Duodenal mucosa (tissue), 2 donors: ENCODE measurements around the gene MTHFR.
A peak's percentile ranks its signal among the peaks of the same experiment; 100 is the strongest.
"Not testable (repeated sequence)": the region's sequence is repeated elsewhere in the genome, so short reads cannot be mapped to it uniquely, and the experiment has no call there.

Source experiments
- H3K27ac ChIP-seq: one replicate; pipeline ENCODE4 v1.7.0; 2013; ENCODE audit warnings: low read depth, low read length
- H3K27me3 ChIP-seq, 2 donors: one replicate each; pipeline ENCODE4 v1.7.0; 2013; ENCODE audit warnings: low read length in 2 of 2, control low read depth in 1 of 2; ENCODE audit not compliant: insufficient read depth in 2 of 2, control insufficient read depth in 1 of 2
- H3K36me3 ChIP-seq, 2 donors: one replicate each; pipeline ENCODE4 v1.7.0; 2013; ENCODE audit warnings: low read length in 2 of 2, control low read depth in 1 of 2; ENCODE audit not compliant: insufficient read depth in 2 of 2, control insufficient read depth in 1 of 2
- H3K4me1 ChIP-seq, 2 donors: one replicate each; pipeline ENCODE4 v1.7.0; 2013; ENCODE audit warnings: low read length in 2 of 2, control low read depth in 1 of 2; ENCODE audit not compliant: insufficient read depth in 2 of 2, control insufficient read depth in 1 of 2
- H3K4me3 ChIP-seq, 2 donors: one replicate each; pipeline ENCODE4 v1.7.0; 2013; ENCODE audit warnings: low read length in 2 of 2, low read depth in 1 of 2
- H3K9ac ChIP-seq, 2 donors: one replicate each; pipeline ENCODE4 v1.7.0; 2013; ENCODE audit warnings: low read length in 2 of 2, low read depth in 1 of 2
- H3K9me3 ChIP-seq, 2 donors: one replicate each; pipeline ENCODE4 v1.7.0; 2013; ENCODE audit warnings: low read length in 2 of 2, control low read depth in 1 of 2; ENCODE audit not compliant: control insufficient read depth in 1 of 2

MTHFR gene

DNA sequence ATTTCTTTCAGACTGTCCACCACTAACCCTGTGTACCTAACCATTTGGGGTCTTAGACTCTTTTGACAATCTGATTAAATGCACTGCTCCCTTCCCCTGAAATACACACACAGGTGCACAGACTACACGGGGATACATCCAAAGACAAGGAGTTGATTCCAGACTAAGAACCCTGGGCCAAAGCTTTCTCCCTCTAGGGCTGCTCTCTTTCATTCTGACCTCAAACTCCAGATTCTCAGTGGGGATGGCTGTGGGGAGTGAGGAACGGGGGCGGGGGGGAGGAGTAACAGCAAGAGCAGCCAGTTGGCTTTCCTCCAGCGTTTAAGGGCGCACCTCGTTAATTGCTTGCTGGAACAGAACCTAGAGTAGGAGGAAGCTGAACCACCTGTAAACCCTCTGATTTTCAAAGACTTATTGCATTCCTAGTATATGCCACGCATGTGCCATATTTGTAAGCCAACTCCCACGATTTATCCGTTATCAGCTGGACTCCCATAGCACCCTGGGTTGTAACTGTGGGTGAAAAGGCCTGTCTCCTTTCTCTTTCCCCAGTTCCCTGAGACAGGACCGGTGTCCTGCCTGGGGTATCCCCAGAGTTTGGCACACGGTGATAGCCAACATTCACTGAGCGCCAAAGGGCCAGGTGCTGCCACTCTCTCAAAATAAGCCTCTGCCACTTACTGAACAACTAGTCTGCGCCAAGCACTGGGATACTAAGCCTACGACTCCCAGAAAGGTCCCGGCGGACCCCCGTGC is 920 bp downstream of the MTHFR start:
- H3K9ac ChIP-seq: peak overlapping the region; percentile 99
- no peaks in the 10 kb centered on the region for H3K27me3 ChIP-seq
- no peaks in the 10 kb centered on the region for H3K9me3 ChIP-seq
- H3K4me3 ChIP-seq: peak overlapping the region; percentile 90 to 96
- H3K36me3 ChIP-seq: peaks cover 19 to 36% of the 10 kb centered on the region in 2 donors
- H3K4me1 ChIP-seq: peaks cover 50 to 51% of the 10 kb centered on the region in 2 donors
- H3K27ac ChIP-seq: peak overlapping the region; percentile 99

DNA sequence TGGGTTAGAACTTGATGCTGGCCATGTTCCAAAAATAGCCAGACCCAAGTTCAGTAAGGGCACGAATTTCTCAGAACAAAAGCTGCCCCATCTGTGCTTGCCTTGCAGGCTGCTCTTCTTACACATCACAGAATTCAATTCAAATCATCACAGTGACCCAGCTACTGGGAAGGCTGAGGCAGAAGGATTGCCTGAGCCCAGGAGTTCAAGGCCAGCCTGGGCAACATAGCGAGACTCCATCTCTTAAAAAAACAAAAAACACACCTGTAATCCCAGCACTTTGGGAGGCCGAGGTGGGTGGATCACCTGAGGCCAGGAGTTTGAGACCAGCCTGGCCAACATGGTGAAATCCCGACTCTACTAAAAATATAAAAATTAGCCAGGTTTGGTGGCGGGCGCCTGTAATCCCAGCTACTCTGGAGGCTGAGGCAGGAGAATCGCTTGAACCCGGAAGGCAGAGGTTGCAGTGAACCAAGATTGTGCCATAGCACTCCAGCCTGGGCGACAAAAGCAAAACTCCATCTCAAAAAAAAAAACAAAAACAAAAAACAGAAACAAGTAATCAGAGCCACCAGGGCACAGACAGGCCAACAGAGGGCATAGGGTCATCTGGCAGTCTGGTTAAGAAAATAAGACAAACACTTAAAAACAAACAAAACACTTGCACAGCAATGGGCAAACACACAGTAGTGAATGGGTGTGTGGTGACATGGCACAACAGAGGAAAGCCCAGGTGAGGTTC is 1.7 kb downstream of the MTHFR start:
- H3K27ac ChIP-seq: peak overlapping the region; percentile 99
- peaks cover 50 to 51% of the 10 kb centered on the region in 2 donors for H3K4me1 ChIP-seq
- not testable (repeated sequence) for H3K27me3 ChIP-seq, H3K9me3 ChIP-seq
- peaks cover 23 to 35% of the 10 kb centered on the region in 2 donors for H3K36me3 ChIP-seq
- H3K9ac ChIP-seq: peak overlapping the region; percentile 99
- H3K4me3 ChIP-seq: peak overlapping the region; percentile 90 to 96

DNA sequence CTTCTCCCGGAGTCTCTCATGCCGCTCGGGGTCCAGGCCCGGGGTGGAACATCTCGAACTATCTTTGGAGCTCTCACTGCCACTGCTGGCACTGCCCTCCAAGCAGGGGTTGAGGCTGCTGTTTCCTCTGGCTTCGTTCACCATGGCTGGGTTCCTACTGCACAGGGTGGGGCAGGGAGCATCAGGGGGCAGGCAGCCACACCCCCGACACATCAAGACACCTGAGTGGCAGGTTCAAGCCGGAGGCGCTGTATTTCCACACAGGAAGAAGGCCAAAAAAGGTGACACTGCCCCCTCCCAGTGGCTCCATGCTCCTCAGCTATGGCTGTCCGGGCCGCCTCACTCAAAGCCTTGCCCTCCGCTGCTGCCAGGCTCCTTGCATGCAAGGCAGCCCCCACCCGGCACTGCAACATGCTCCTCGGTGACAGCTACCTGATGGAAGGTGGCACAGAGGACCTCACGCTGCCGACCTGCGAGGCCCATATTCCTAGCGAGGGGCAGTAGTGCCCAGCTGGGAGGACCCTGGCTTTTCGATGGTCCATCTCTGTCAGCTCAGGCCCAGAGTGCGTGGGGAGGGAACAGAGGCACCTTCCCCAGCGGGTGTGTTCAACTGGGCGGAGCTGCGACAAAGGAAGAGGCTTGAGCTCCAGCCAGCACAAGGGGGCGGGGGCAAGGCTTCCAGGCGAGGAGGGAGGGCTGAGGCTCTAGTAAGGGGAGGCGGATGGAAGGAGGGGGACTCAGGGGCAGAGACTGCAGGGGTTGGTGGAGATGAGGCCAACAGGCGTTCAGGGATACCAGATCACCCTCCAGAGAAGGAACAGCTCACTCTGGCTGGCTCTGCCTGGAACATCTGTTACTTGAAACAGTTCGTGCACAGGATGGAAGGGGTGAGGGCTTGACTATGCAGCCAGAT is 2.5 kb downstream of the MTHFR start:
- H3K9me3 ChIP-seq: no peaks in the 10 kb centered on the region
- peak overlapping the region; percentile 61 to 89 for H3K9ac ChIP-seq
- peaks cover 50 to 51% of the 10 kb centered on the region in 2 donors for H3K4me1 ChIP-seq
- H3K4me3 ChIP-seq: peak overlapping the region; percentile 73
- H3K27ac ChIP-seq: peak overlapping the region; percentile 76
- peaks cover 23 to 38% of the 10 kb centered on the region in 2 donors for H3K36me3 ChIP-seq
- no peaks in the 10 kb centered on the region for H3K27me3 ChIP-seq

DNA sequence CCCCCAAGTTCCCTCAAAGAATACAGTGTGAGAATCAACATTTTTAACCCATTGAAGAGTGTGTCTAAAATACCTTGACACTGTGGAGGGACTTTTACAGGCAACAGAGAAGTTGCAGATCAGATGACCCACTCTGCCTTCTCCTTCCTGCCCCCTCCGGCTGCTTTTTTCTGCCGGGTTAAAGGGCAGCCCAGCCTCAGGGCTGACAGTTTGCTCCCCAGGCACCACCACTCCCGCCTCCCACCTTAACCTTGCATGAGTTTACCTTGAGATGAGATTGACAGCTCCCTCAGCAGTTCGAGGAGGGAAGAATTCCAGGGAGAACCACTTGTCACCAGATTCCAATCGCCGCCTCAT is 3.2 kb downstream of the MTHFR start:
- Histone ChIP-seq H3K9ac (peak overlapping the region; percentile 61 to 89), H3K9me3 (no peaks in the 10 kb centered on the region), H3K36me3 (peaks cover 21 to 38% of the 10 kb centered on the region in 2 donors), H3K27ac (peak overlapping the region; percentile 76), H3K27me3 (no peaks in the 10 kb centered on the region), H3K4me3 (peak overlapping the region; percentile 73), H3K4me1 (peaks cover 46 to 47% of the 10 kb centered on the region in 2 donors)

DNA sequence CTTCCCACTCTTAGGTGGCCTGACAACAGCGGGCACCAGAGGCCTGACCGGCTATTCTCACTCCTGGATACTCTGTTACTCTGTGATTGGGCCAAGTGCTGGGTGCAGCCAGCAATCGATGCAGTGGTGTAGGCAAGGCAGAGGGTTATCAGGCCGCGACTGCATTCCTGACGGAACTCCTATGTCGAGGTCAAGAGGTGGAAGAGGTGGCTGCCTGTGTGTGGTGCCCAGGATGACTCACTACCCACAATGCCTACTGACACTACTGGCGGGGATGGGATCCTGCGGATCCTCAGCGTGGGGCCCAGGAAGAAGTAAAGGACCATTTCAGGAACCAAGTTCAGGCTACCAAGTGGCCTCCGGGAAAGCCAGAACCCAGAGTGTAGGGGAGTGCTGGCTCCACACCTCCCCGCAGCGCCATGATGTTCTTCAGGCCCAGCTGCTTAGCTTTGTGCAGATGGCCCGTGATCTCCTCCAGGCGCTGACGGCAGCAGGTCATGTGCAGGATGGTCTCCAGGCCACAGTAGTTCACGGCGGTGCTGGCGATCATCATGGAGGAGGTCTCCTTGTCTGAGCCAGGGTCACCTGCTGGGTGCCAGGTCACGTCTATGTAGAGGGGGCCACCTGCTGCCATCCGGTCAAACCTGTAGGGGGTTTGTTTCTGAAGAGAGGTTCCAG is 4.9 kb downstream of the MTHFR start:
- Histone ChIP-seq H3K36me3 (peaks cover 22 to 48% of the 10 kb centered on the region in 2 donors), H3K27me3 (no peaks in the 10 kb centered on the region), H3K4me3 (no peak overlapping the region), H3K9me3 (no peaks in the 10 kb centered on the region), H3K4me1 (peaks cover 33 to 38% of the 10 kb centered on the region in 2 donors), H3K9ac (no peak overlapping the region), H3K27ac (no peak overlapping the region)

DNA sequence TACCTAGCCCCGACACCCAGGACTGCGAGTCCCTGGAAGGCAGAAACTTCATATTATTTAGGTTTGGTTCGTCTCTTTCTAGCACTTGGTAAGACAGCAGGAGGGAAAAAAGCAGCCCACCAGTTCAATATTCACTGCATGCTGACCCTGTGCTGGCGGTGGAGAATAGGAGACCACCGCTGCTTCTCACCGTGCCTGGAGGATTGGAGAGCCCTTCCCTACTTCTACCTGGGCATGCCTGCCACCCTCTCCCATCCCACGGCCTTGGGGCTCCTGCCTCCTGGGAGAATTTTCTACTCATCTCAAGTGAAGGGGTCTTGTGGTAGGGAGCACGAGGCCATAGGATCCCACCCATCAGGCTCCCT is 5.4 kb downstream of the MTHFR start:
- Histone ChIP-seq H3K4me1 (peaks cover 33 to 36% of the 10 kb centered on the region in 2 donors), H3K4me3 (no peak overlapping the region), H3K36me3 (peaks cover 27 to 53% of the 10 kb centered on the region in 2 donors), H3K27ac (no peak overlapping the region), H3K27me3 (no peaks in the 10 kb centered on the region), H3K9me3 (no peaks in the 10 kb centered on the region), H3K9ac (no peak overlapping the region)

DNA sequence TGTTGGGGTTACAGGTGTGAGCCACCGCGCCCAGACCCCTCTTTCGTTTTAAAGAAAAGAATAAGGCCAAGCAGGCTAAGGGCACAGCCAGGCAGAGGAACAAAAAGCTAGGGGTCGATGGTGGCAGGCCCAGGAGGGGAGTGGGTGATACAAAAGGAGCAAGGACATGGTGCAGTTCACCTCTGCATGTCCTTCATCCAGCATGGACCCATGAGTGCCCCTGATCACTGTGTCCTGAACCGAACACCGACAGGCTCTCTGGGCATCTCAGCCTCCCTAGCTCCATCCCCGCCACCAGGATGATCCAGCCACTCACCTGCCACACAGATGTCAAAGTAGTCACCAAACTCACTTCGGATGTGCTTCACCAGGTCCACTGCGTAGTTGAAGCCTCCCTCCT is 5.9 kb downstream of the MTHFR start:
- no peak overlapping the region for H3K4me3 ChIP-seq
- no peak overlapping the region for H3K9ac ChIP-seq
- peaks cover 30 to 32% of the 10 kb centered on the region in 2 donors for H3K4me1 ChIP-seq
- H3K27ac ChIP-seq: no peak overlapping the region
- no peaks in the 10 kb centered on the region for H3K9me3 ChIP-seq
- H3K36me3 ChIP-seq: peaks cover 31 to 58% of the 10 kb centered on the region in 2 donors
- H3K27me3 ChIP-seq: no peaks in the 10 kb centered on the region

DNA sequence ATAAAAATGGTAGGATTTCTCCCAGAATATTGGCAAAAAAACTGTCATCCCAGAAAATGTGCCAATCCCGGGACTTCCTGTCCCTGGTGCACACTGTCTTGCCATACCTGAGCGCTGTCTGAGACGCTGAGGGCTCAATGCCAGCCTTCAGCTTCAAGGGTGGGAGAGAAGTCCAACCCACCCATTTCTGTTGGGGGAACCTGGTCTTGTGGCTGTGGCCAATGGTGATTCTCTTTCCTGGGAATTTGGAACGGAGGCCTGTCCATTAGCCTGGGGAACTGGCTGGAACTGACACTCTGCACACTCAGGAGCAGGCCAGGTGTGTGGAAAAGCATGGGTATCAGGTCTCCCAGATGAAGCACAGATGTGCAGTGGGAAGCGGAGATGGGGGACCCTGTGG is 6.7 kb downstream of the MTHFR start:
- Histone ChIP-seq H3K27ac (no peak overlapping the region), H3K4me1 (peaks cover 22 to 24% of the 10 kb centered on the region in 2 donors), H3K9me3 (no peaks in the 10 kb centered on the region), H3K4me3 (no peak overlapping the region), H3K36me3 (peaks cover 39 to 66% of the 10 kb centered on the region in 2 donors), H3K9ac (no peak overlapping the region), H3K27me3 (no peaks in the 10 kb centered on the region)

DNA sequence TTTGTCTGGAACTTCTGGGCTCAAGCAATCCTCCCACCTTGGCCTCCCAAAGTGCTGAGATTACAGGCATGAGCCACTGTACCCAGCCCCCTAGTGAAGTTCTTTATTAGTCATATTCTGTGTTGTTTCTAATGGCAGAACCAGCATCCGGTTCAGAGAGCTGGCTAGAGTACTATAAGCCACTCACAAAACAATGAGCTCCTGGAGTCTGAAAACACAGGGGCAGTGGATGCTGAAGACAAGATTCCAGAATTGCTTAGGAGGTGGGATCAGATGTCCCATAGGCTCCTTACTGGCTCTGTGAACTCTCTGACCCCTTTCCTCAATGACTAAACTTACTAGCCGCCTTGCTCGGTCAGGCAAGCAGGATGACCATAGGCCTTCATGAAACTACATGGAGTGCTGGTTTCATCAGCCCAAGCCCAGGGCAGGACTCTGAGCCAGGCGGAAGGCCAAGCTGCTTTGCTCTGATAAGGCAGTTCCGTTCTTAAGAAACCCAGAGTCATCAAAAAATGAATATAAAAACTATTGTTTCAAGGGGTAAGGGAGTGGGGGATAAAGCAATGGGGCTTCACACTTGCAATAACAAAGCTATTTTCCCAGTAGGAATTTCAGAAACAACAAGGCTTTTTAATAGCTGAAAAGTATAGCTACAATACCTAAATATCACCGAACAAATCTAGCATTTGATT is 8.1 kb downstream of the MTHFR start:
- no peaks in the 10 kb centered on the region for H3K9me3 ChIP-seq
- H3K9ac ChIP-seq: no peak overlapping the region
- no peak overlapping the region for H3K4me3 ChIP-seq
- H3K27ac ChIP-seq: no peak overlapping the region
- peaks cover 45 to 76% of the 10 kb centered on the region in 2 donors for H3K36me3 ChIP-seq
- H3K4me1 ChIP-seq: peaks cover 9 to 10% of the 10 kb centered on the region in 2 donors
- no peaks in the 10 kb centered on the region for H3K27me3 ChIP-seq
